ENCODE data around the gene SLC12A7. TPM values are rescaled to one million over a fixed set of nuclear protein-coding genes. Genes with fewer than 3 reads are reported as not detected.

SLC12A7 gene
- total RNA-seq, 1 experiment from 2014 or later: 48.2 TPM

- H3K27ac ChIP-seq (ENCODE audit: low read length): no peak overlapping the region
- no TSS peak for BruUV-seq (replicated peaks)
- intact Hi-C loops (cut with micrococcal nuclease): no loop called here
- no peaks in the 10 kb centered on the region for H3K27me3 ChIP-seq (ENCODE audit: low read length)
- no peak overlapping the region for H2AFZ ChIP-seq (ENCODE audit: low read length)
- CTCF ChIA-PET: no interaction called here
- ATAC-seq (no peak), DNase-seq (no peak)
- peaks cover 29% of the 10 kb centered on the region; the same call in 1 of the 2 replicates for H3K79me2 ChIP-seq (ENCODE audit: low read length)
- no peaks in the 10 kb centered on the region for H3K4me1 ChIP-seq (ENCODE audit: insufficient read depth, low read length)
- no peaks in the 10 kb centered on the region for H3F3A ChIP-seq (ENCODE audit: low read length, unreplicated experiment)
- no peaks in the 10 kb centered on the region for H3K9me3 ChIP-seq (ENCODE audit: low read length)
- H3K9ac ChIP-seq (ENCODE audit: low read length): no peak overlapping the region
- peaks cover 19% of the 10 kb centered on the region; the same call in 1 of the 2 replicates for H3K36me3 ChIP-seq (ENCODE audit: low read depth, low read length)
- H3K9me2 ChIP-seq (replicated peaks; ENCODE audit: low read length): no peaks in the 10 kb centered on the region
- H3K4me2 ChIP-seq (ENCODE audit: low read length): no peak overlapping the region
- H3K4me3 ChIP-seq (ENCODE audit: low read length): no peak overlapping the region
- peaks cover 54% of the 10 kb centered on the region for H4K20me1 ChIP-seq (ENCODE audit: low read length)
- TF ChIP-seq EZH2phosphoT487 (IDR thresholded peaks at IDR 0.05; ENCODE audit: borderline replicate concordance, low read length) (no peak), CTCF (conservative IDR thresholded peaks at IDR 0.05; ENCODE audit: low read depth, low read length) (no peak), EZH2 (IDR thresholded peaks at IDR 0.05; ENCODE audit: low read length, unreplicated experiment) (no peak)
- POLR2A ChIA-PET (ENCODE audit: unreplicated experiment): no interaction called here
These were observed 15.0 kb downstream of the SLC12A7 start for GRCh38 chr5:1096838-1097237.

- Histone ChIP-seq H3K36me3 (ENCODE audit: low read depth, low read length) (peaks cover 19% of the 10 kb centered on the region; the same call in 1 of the 2 replicates), H2AFZ (ENCODE audit: low read length) (no peak overlapping the region), H3K9ac (ENCODE audit: low read length) (no peak overlapping the region), H3K9me3 (ENCODE audit: low read length) (no peaks in the 10 kb centered on the region), H3F3A (ENCODE audit: low read length, unreplicated experiment) (no peaks in the 10 kb centered on the region), H3K4me3 (ENCODE audit: low read length) (no peak overlapping the region), H3K4me2 (ENCODE audit: low read length) (no peak overlapping the region), H3K9me2 (replicated peaks; ENCODE audit: low read length) (no peaks in the 10 kb centered on the region), H3K27ac (ENCODE audit: low read length) (no peak overlapping the region), H3K27me3 (ENCODE audit: low read length) (no peaks in the 10 kb centered on the region), H3K4me1 (ENCODE audit: insufficient read depth, low read length) (no peaks in the 10 kb centered on the region), H4K20me1 (ENCODE audit: low read length) (peaks cover 48% of the 10 kb centered on the region), H3K79me2 (ENCODE audit: low read length) (peaks cover 22% of the 10 kb centered on the region; the same call in 1 of the 2 replicates)
- ChIA-PET CTCF (no interaction called here), POLR2A (ENCODE audit: unreplicated experiment) (no interaction called here)
- DNase-seq (no peak), ATAC-seq (no peak)
- BruUV-seq (replicated peaks): no TSS peak
- no peak for TF ChIP-seq EZH2 (IDR thresholded peaks at IDR 0.05; ENCODE audit: low read length, unreplicated experiment)
- no peak for TF ChIP-seq CTCF (conservative IDR thresholded peaks at IDR 0.05; ENCODE audit: low read depth, low read length)
- TF ChIP-seq EZH2phosphoT487 (IDR thresholded peaks at IDR 0.05; ENCODE audit: borderline replicate concordance, low read length): no peak
- intact Hi-C loops (cut with micrococcal nuclease): no loop called here
These were observed 15.9 kb downstream of the SLC12A7 start for GRCh38 chr5:1095990-1096363.

GRCh38 chr5:1095302-1095989 is 16.4 kb downstream of the SLC12A7 start:
- no peaks in the 10 kb centered on the region for H3K9me2 ChIP-seq (replicated peaks; ENCODE audit: low read length)
- H3K79me2 ChIP-seq (ENCODE audit: low read length): peaks cover 16% of the 10 kb centered on the region; the same call in 1 of the 2 replicates
- no peaks in the 10 kb centered on the region for H3K4me1 ChIP-seq (ENCODE audit: insufficient read depth, low read length)
- H3K27me3 ChIP-seq (ENCODE audit: low read length): no peaks in the 10 kb centered on the region
- CTCF ChIA-PET: no interaction called here
- no peaks in the 10 kb centered on the region for H3F3A ChIP-seq (ENCODE audit: low read length, unreplicated experiment)
- intact Hi-C loops (cut with micrococcal nuclease): no loop called here
- H3K4me3 ChIP-seq (ENCODE audit: low read length): no peak overlapping the region
- ATAC-seq (no peak), DNase-seq (no peak)
- peaks cover 46% of the 10 kb centered on the region for H4K20me1 ChIP-seq (ENCODE audit: low read length)
- POLR2A ChIA-PET (ENCODE audit: unreplicated experiment): no interaction called here
- no peak overlapping the region for H2AFZ ChIP-seq (ENCODE audit: low read length)
- H3K4me2 ChIP-seq (ENCODE audit: low read length): no peak overlapping the region
- TF ChIP-seq EZH2phosphoT487 (IDR thresholded peaks at IDR 0.05; ENCODE audit: borderline replicate concordance, low read length) (no peak), CTCF (conservative IDR thresholded peaks at IDR 0.05; ENCODE audit: low read depth, low read length) (no peak), EZH2 (IDR thresholded peaks at IDR 0.05; ENCODE audit: low read length, unreplicated experiment) (no peak)
- no peaks in the 10 kb centered on the region for H3K9me3 ChIP-seq (ENCODE audit: low read length)
- no peak overlapping the region for H3K27ac ChIP-seq (ENCODE audit: low read length)
- no TSS peak for BruUV-seq (replicated peaks)
- H3K9ac ChIP-seq (ENCODE audit: low read length): no peak overlapping the region
- H3K36me3 ChIP-seq (ENCODE audit: low read depth, low read length): peaks cover 19% of the 10 kb centered on the region; the same call in 1 of the 2 replicates

Measured in PC-3 (cell line).